ENCODE measurements around the gene TMEM44.

TMEM44 gene, protein sequence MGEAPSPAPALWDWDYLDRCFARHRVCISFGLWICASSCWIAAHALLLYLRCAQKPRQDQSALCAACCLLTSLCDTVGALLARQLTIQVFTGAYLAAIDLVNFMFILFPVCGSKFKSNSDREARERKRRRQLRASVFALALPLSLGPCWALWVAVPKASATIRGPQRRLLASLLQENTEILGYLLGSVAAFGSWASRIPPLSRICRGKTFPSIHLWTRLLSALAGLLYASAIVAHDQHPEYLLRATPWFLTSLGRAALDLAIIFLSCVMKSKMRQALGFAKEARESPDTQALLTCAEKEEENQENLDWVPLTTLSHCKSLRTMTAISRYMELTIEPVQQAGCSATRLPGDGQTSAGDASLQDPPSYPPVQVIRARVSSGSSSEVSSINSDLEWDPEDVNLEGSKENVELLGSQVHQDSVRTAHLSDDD

DNA sequence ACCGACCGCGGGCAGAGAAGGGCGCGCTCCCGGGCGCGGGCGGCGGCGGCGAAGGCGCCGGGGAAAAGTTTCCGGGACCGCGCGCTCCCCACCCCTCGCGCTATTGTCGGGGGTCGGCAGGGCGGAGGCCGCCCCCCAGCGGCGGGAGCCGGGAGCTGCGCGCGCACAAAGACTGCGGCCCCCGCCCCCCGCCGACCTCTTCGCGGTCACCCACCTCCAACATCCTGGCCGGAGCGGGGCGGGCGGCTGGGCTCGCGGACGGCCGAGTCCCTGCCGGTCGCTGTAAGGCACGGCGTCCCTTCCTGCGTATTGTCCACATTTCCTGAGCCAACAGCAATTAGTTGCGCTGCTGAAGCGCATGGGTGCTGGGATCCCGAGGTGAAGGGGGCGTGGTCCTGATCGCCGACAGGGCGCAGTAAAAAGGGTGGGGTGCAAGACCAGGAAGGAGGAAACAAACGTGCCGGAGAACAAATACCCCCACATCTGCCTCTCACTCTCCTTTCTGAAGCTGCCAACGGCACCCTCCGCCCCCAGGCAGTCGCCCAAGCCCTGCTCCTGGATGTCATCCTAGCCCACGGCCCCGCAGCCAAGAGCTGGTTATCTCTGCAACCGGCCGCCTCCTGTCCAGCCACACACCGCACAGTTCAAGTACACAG, at the start of gene TMEM44:
TMEM44 (minus strand) TSS at position 71 of the 656 bp plus-strand sequence. CDS start 204 bp downstream, outside the sequence.
- peaks cover 21% of the 10 kb centered on the region for H3K9me3 ChIP-seq (ENCODE audit: insufficient read depth, low read length)
- peak within 1 kb of the TSS; percentile 77 for H3K9ac ChIP-seq (ENCODE audit: insufficient read length, low read depth)
- TF ChIP-seq YY1 (IDR thresholded peaks at IDR 0.05; ENCODE audit: insufficient read depth, insufficient read length) (no peak), SUZ12 (IDR thresholded peaks at IDR 0.05; ENCODE audit: extremely low read depth, insufficient read depth, insufficient read length) (no peak), ZNF274 (IDR thresholded peaks at IDR 0.05; ENCODE audit: low read depth, low read length) (no peak)
- peak within 1 kb of the TSS; percentile 61 for H3K4me3 ChIP-seq (ENCODE audit: insufficient read length, low read depth)
- peak; percentile 60 for DNase-seq (ENCODE audit: low read depth, low spot score)
- H3K36me3 ChIP-seq (ENCODE audit: insufficient read depth, insufficient read length, low read length), result peaks cover 28% of the 10 kb centered on the region
- H3K4me1 ChIP-seq (ENCODE audit: insufficient read depth, insufficient read length), result peaks cover 6% of the 10 kb centered on the region
- H3K27me3 ChIP-seq (ENCODE audit: insufficient read depth, insufficient read length), result no peaks in the 10 kb centered on the region

DNA sequence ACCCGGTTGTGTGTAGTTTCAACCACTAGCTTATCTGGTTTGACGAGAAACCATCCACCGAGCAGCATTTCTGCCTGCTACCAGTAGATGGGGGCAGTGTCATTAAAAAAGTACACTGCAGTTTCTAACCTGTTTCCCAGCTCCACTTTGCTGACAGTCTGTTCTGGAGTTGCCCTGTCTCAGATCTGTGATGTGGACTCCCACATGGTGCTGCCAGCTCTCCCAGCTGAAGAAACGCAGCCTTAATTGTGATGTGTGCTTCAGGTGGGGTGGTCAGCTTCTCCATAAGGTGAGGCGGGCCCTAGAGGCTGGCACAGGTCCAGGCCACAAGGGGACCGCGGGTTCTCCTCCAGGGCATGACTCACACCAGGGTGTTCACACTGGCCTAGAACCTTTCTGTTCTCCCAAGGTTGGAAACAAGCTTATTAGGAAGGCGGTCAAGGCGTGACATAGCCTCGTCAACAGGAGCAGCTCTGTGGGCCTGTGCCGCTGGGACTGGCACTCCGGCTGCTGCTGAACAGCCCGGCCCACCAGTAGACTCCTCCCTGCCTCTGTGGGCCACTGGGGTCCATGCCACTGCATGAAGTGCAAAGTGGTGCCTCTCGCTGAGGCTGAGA, 49.6 kb upstream of the TMEM44 start:
- H3K4me3 ChIP-seq (ENCODE audit: insufficient read length, low read depth), result no peak overlapping the region
- H3K9me3 ChIP-seq (ENCODE audit: insufficient read depth, low read length), result peaks cover 7% of the 10 kb centered on the region; the same call in 1 of the 2 replicates
- peaks cover 13% of the 10 kb centered on the region for H3K4me1 ChIP-seq (ENCODE audit: insufficient read depth, insufficient read length)
- H3K9ac ChIP-seq (ENCODE audit: insufficient read length, low read depth), result no peak overlapping the region
- peak; percentile 80 for DNase-seq (ENCODE audit: low read depth, low spot score)
- peaks cover 12% of the 10 kb centered on the region for H3K36me3 ChIP-seq (ENCODE audit: insufficient read depth, insufficient read length, low read length)
- peaks cover 5% of the 10 kb centered on the region for H3K27me3 ChIP-seq (ENCODE audit: insufficient read depth, insufficient read length)
- no peak for TF ChIP-seq ZNF274 (IDR thresholded peaks at IDR 0.05; ENCODE audit: low read depth, low read length)
- no peak for TF ChIP-seq SUZ12 (IDR thresholded peaks at IDR 0.05; ENCODE audit: extremely low read depth, insufficient read depth, insufficient read length)
- TF ChIP-seq YY1 (IDR thresholded peaks at IDR 0.05; ENCODE audit: insufficient read depth, insufficient read length), result no peak

DNA sequence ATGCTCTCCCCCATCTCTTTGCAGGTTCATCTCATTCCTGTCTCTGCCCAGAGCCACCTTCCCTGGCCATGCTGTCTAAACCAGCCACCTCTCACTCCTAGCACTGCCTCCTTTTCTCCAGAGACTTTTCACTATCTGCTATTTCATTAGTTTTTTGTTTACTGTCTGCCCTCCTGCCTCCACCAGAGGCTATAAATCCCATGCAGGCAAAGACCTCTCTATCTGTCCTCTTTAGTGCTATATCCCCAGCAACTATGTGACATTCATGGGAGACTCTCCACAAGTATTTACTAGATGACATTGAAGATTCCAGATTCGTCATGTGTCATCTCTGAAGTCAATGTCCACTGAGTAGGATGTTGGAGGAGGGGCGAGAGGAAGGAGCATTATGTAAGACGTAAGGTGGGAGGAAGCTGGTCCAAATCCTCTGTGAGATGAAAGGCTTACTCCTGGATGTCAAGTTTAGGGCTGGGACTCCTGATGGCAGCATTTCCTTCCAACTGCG, 49.0 kb upstream of the TMEM44 start:
- H3K36me3 ChIP-seq (ENCODE audit: insufficient read depth, insufficient read length, low read length), result peaks cover 7% of the 10 kb centered on the region
- peaks cover 8% of the 10 kb centered on the region for H3K4me1 ChIP-seq (ENCODE audit: insufficient read depth, insufficient read length)
- peaks cover 5% of the 10 kb centered on the region for H3K27me3 ChIP-seq (ENCODE audit: insufficient read depth, insufficient read length)
- DNase-seq (ENCODE audit: low read depth, low spot score), result no peak
- H3K9ac ChIP-seq (ENCODE audit: insufficient read length, low read depth), result no peak overlapping the region
- peaks cover 3% of the 10 kb centered on the region; the same call in 1 of the 2 replicates for H3K9me3 ChIP-seq (ENCODE audit: insufficient read depth, low read length)
- H3K4me3 ChIP-seq (ENCODE audit: insufficient read length, low read depth), result no peak overlapping the region
- TF ChIP-seq ZNF274 (IDR thresholded peaks at IDR 0.05; ENCODE audit: low read depth, low read length), result no peak
- no peak for TF ChIP-seq SUZ12 (IDR thresholded peaks at IDR 0.05; ENCODE audit: extremely low read depth, insufficient read depth, insufficient read length)
- no peak for TF ChIP-seq YY1 (IDR thresholded peaks at IDR 0.05; ENCODE audit: insufficient read depth, insufficient read length)

DNA sequence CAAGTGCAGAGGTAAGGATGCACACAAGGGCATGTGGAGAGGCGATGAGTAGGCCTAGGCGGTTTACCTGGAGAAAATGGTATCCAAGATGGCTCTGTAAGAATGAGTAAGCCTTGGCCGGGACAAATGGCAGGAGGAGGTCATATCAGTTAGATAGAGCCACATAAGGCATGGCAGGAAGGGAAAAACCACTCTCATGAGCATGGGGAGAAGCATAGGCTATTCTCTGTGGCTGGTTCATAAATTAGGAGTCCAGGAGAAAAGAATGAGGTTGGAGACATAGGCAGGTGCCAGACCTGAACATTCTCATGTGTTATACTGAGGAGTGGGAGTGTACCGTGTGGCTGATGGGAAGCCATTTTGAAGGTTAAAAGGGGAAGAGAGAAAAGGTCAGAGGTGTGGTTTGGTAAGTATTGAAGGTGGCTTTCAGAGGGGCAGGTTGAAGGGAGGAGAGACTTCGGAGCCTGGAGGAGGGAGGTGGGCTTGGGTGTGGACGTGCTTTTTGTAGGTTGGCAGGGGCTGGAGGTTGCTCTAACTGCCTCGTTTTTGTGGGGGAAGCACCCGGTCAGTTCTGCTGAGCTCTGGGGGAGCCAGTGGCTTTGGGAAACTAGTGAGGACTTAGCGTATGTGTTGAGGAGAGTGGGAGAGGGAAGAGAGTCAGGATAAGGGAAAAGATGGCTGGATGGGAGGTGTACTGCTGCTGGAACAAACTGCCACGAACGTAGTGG, 47.8 kb upstream of the TMEM44 start:
- no peaks in the 10 kb centered on the region for H3K9me3 ChIP-seq (ENCODE audit: insufficient read depth, low read length)
- peaks cover 5% of the 10 kb centered on the region for H3K27me3 ChIP-seq (ENCODE audit: insufficient read depth, insufficient read length)
- H3K4me3 ChIP-seq (ENCODE audit: insufficient read length, low read depth), result no peak overlapping the region
- H3K36me3 ChIP-seq (ENCODE audit: insufficient read depth, insufficient read length, low read length), result no peaks in the 10 kb centered on the region
- peaks cover 3% of the 10 kb centered on the region for H3K4me1 ChIP-seq (ENCODE audit: insufficient read depth, insufficient read length)
- TF ChIP-seq ZNF274 (IDR thresholded peaks at IDR 0.05; ENCODE audit: low read depth, low read length) (no peak), YY1 (IDR thresholded peaks at IDR 0.05; ENCODE audit: insufficient read depth, insufficient read length) (no peak)
- no peak for DNase-seq (ENCODE audit: low read depth, low spot score)
- no peak overlapping the region for H3K9ac ChIP-seq (ENCODE audit: insufficient read length, low read depth)

DNA sequence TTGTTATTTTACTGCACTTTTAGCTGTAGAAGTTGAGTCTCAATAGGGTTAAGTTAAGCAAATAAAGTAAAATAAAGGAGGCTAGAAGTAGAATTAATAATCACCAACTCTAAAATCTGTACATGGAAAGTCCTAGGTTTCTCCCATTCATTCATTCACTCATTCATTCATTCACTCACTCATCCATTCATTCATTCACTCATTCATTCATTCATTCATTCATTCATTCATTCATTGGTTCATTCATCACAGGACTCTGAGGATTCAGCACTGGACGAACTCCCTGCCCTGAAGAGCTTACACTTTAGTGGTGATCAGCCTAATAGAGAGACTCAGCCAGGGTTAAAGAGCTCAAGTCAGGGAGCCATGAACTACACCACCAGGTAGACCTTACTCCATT, 43.3 kb upstream of the TMEM44 start:
- Histone ChIP-seq H3K9ac (ENCODE audit: insufficient read length, low read depth) (no peak overlapping the region), H3K4me1 (ENCODE audit: insufficient read depth, insufficient read length) (no peaks in the 10 kb centered on the region), H3K4me3 (ENCODE audit: insufficient read length, low read depth) (no peak overlapping the region), H3K27me3 (ENCODE audit: insufficient read depth, insufficient read length) (peaks cover 7% of the 10 kb centered on the region), H3K36me3 (ENCODE audit: insufficient read depth, insufficient read length, low read length) (no peaks in the 10 kb centered on the region), H3K9me3 (ENCODE audit: insufficient read depth, low read length) (no peaks in the 10 kb centered on the region)
- no peak for TF ChIP-seq YY1 (IDR thresholded peaks at IDR 0.05; ENCODE audit: insufficient read depth, insufficient read length)
- TF ChIP-seq ZNF274 (IDR thresholded peaks at IDR 0.05; ENCODE audit: low read depth, low read length), result no peak
- no peak for TF ChIP-seq SUZ12 (IDR thresholded peaks at IDR 0.05; ENCODE audit: extremely low read depth, insufficient read depth, insufficient read length)
- DNase-seq (ENCODE audit: low read depth, low spot score), result no peak

DNA sequence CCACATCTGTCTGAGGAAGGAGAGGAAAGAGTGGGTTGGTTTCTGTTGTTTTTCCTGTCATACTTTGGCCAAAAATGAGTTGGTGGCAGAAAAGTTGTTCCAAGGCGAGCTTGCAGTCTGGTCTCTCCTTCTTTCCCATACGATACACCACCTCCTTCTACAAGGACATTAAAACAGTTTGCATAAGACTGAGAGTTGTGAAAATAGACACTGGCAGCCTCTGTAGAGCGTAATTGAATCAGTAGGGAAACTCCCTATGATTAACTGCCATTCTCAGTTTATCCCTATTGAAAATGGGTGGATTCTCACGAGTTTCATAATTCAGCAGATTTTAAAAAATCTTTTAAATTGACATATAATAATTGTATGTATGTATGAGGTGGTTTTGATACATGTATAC, 42.5 kb upstream of the TMEM44 start:
- no peak overlapping the region for H3K9ac ChIP-seq (ENCODE audit: insufficient read length, low read depth)
- no peak overlapping the region for H3K4me3 ChIP-seq (ENCODE audit: insufficient read length, low read depth)
- DNase-seq (ENCODE audit: low read depth, low spot score), result no peak
- no peaks in the 10 kb centered on the region for H3K4me1 ChIP-seq (ENCODE audit: insufficient read depth, insufficient read length)
- H3K9me3 ChIP-seq (ENCODE audit: insufficient read depth, low read length), result no peaks in the 10 kb centered on the region
- H3K36me3 ChIP-seq (ENCODE audit: insufficient read depth, insufficient read length, low read length), result peaks cover 2% of the 10 kb centered on the region
- H3K27me3 ChIP-seq (ENCODE audit: insufficient read depth, insufficient read length), result peaks cover 7% of the 10 kb centered on the region
- TF ChIP-seq SUZ12 (IDR thresholded peaks at IDR 0.05; ENCODE audit: extremely low read depth, insufficient read depth, insufficient read length) (no peak), YY1 (IDR thresholded peaks at IDR 0.05; ENCODE audit: insufficient read depth, insufficient read length) (no peak), ZNF274 (IDR thresholded peaks at IDR 0.05; ENCODE audit: low read depth, low read length) (no peak)
